Measurements from ENCODE around the gene KLF13. TPM values are rescaled to one million over a fixed set of nuclear protein-coding genes. Genes with fewer than 3 reads are reported as not detected.

KLF13 gene
- total and polyA plus RNA-seq, 2 donors (not counting 1 experiment from before 2014, with no cell fraction given): 39.6 to 42.9 TPM

DNA sequence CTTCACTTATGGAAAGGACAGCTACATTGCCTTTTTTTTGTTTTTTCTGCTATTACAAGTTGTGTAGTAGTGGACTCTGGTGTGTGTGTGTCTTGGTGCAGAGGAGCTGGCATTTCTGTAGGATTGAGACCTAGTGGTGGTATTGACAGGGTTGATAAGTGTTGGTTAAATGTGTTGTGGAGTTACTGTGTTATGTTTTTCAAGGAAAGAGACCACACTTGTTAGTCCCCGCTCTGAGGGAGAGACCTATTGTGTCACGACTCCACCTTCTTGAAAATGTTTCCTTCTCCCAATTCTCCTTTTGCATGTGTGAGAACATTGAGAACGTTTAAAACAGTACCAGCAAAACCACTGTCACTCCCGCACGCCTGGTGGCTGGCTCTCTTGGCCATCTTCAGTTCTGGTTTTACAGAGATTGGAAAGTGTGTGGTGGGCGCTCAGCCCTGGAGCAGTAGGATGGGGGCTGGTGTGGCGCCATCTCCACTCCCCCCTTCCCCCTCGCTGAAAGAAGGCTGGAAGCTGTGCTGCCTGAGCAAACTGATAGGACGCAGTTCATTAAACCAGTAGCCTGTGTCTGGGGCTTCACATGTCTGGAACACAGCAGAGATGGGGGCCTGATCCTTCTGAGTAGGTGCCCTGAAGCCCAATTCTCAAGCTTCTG lies 5.5 kb downstream of the KLF13 start:
- Histone ChIP-seq H3K27me3 (ENCODE audit: control insufficient read depth, insufficient read depth, low read length) (no peaks in the 10 kb centered on the region), H3K79me2 (ENCODE audit: control insufficient read depth, insufficient read depth, low read length) (peaks cover 78% of the 10 kb centered on the region), H4K20me1 (ENCODE audit: control insufficient read depth, extremely low read depth, insufficient read depth, low read length) (no peaks in the 10 kb centered on the region), H3K4me1 (ENCODE audit: control insufficient read depth, extremely low read depth, insufficient read depth, low read length) (no peaks in the 10 kb centered on the region), H3K4me2 (ENCODE audit: extremely low read depth, insufficient read depth, low read length) (peak overlapping the region; percentile 13), H3K9ac (ENCODE audit: insufficient read depth, low read length) (no peak overlapping the region), H3K4me3 (replicated peaks in 1 of 4; ENCODE audit: control extremely low read depth in 1 of 4, insufficient read depth in 1 of 4, low read depth in 3 of 4, low read length in 4 of 4) (no peak overlapping the region), H2AFZ (ENCODE audit: low read length) (no peak overlapping the region), H3K27ac (ENCODE audit: insufficient read depth, low read length) (no peak overlapping the region), H3K9me3 (ENCODE audit: control insufficient read depth, insufficient read depth, low read depth, low read length) (no peaks in the 10 kb centered on the region), H3K36me3 (ENCODE audit: control insufficient read depth, insufficient read depth, low read length) (no peaks in the 10 kb centered on the region)
- no peak for TF ChIP-seq EZH2 (IDR thresholded peaks at IDR 0.05; ENCODE audit: low read length, missing control alignments)
- no peak for DNase-seq (ENCODE audit: low read depth in 2 of 2)

DNA sequence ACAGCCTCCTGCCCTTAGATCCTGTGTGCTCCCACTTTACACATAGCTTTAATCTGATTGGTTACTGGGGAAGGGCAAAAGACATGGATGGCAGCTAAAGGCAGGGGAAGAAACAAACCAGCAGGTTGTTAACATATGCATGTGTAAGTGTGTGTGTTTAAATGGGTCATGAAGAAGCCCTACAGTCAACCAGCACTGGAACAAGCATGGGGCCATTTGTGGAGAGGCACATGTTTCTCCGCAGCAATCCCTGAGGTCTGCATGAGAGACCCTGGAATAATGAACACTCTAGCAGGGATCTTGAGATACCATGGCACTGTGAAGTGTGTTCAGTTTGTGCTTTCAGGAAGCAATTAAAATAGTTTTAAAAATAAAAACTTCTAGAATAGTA lies 6.0 kb downstream of the KLF13 start:
- no peak for DNase-seq (ENCODE audit: low read depth in 2 of 2)
- no peaks in the 10 kb centered on the region for H3K4me1 ChIP-seq (ENCODE audit: control insufficient read depth, extremely low read depth, insufficient read depth, low read length)

DNA sequence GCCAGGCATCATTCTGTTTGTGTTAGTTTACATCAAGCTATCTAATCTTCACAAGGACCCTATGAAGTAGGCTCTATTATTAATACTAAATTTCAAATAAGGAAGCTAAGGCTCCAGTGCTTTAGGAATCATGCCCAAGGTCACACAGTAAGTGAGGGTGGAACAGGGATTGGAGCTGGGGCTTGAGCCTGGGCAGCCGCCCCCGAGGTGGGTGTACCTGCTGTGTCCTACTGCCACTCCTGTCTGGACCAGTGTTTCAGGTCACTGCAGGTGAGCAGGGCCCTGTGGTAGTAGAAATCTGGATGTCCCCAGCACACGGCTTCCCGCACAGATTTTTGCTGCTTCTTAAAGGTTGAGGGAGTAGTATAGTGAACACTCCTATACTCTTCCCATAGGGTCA lies 6.5 kb downstream of the KLF13 start:
- Histone ChIP-seq H4K20me1 (ENCODE audit: control insufficient read depth, extremely low read depth, insufficient read depth, low read length) (no peaks in the 10 kb centered on the region), H3K4me2 (ENCODE audit: extremely low read depth, insufficient read depth, low read length) (no peak overlapping the region), H3K27ac (ENCODE audit: insufficient read depth, low read length) (no peak overlapping the region), H2AFZ (ENCODE audit: low read length) (no peak overlapping the region), H3K9ac (ENCODE audit: insufficient read depth, low read length) (no peak overlapping the region), H3K4me3 (replicated peaks in 1 of 4; ENCODE audit: control extremely low read depth in 1 of 4, insufficient read depth in 1 of 4, low read depth in 3 of 4, low read length in 4 of 4) (no peak overlapping the region), H3K9me3 (ENCODE audit: control insufficient read depth, insufficient read depth, low read depth, low read length) (no peaks in the 10 kb centered on the region), H3K4me1 (ENCODE audit: control insufficient read depth, extremely low read depth, insufficient read depth, low read length) (peaks cover under 1% of the 10 kb centered on the region), H3K79me2 (ENCODE audit: control insufficient read depth, insufficient read depth, low read length) (peaks cover 85% of the 10 kb centered on the region), H3K36me3 (ENCODE audit: control insufficient read depth, insufficient read depth, low read length) (no peaks in the 10 kb centered on the region), H3K27me3 (ENCODE audit: control insufficient read depth, insufficient read depth, low read length) (no peaks in the 10 kb centered on the region)
- DNase-seq (ENCODE audit: low read depth in 2 of 2): no peak
- no peak for TF ChIP-seq EZH2 (IDR thresholded peaks at IDR 0.05; ENCODE audit: low read length, missing control alignments)
- TF ChIP-seq, protein P1, sequence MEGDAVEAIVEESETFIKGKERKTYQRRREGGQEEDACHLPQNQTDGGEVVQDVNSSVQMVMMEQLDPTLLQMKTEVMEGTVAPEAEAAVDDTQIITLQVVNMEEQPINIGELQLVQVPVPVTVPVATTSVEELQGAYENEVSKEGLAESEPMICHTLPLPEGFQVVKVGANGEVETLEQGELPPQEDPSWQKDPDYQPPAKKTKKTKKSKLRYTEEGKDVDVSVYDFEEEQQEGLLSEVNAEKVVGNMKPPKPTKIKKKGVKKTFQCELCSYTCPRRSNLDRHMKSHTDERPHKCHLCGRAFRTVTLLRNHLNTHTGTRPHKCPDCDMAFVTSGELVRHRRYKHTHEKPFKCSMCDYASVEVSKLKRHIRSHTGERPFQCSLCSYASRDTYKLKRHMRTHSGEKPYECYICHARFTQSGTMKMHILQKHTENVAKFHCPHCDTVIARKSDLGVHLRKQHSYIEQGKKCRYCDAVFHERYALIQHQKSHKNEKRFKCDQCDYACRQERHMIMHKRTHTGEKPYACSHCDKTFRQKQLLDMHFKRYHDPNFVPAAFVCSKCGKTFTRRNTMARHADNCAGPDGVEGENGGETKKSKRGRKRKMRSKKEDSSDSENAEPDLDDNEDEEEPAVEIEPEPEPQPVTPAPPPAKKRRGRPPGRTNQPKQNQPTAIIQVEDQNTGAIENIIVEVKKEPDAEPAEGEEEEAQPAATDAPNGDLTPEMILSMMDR (conservative IDR thresholded peaks at IDR 0.05 in 1 of 2, IDR thresholded peaks at IDR 0.05 in 1 of 2; ENCODE audit: low read depth in 1 of 2, low read length in 2 of 2): no peak

More for the DNA sequence above, 6.0 kb downstream of the KLF13 start:
- Histone ChIP-seq H2AFZ (ENCODE audit: low read length) (no peak overlapping the region), H3K9me3 (ENCODE audit: control insufficient read depth, insufficient read depth, low read depth, low read length) (no peaks in the 10 kb centered on the region), H4K20me1 (ENCODE audit: control insufficient read depth, extremely low read depth, insufficient read depth, low read length) (no peaks in the 10 kb centered on the region), H3K36me3 (ENCODE audit: control insufficient read depth, insufficient read depth, low read length) (no peaks in the 10 kb centered on the region), H3K9ac (ENCODE audit: insufficient read depth, low read length) (no peak overlapping the region), H3K79me2 (ENCODE audit: control insufficient read depth, insufficient read depth, low read length) (peaks cover 81% of the 10 kb centered on the region), H3K27ac (ENCODE audit: insufficient read depth, low read length) (no peak overlapping the region), H3K27me3 (ENCODE audit: control insufficient read depth, insufficient read depth, low read length) (no peaks in the 10 kb centered on the region), H3K4me3 (replicated peaks in 1 of 4; ENCODE audit: control extremely low read depth in 1 of 4, insufficient read depth in 1 of 4, low read depth in 3 of 4, low read length in 4 of 4) (no peak overlapping the region), H3K4me2 (ENCODE audit: extremely low read depth, insufficient read depth, low read length) (peak overlapping the region; percentile 13)
- TF ChIP-seq, protein P1 (conservative IDR thresholded peaks at IDR 0.05 in 1 of 2, IDR thresholded peaks at IDR 0.05 in 1 of 2; ENCODE audit: low read depth in 1 of 2, low read length in 2 of 2): no peak
- TF ChIP-seq EZH2 (IDR thresholded peaks at IDR 0.05; ENCODE audit: low read length, missing control alignments): no peak
